ENCODE measurements around the gene PROZ.

- no peak for TF ChIP-seq MYC (IDR thresholded peaks at IDR 0.05; ENCODE audit: borderline replicate concordance, low read length)
- TF ChIP-seq CTCF (IDR thresholded peaks at IDR 0.05), result no peak
- no peak for TF ChIP-seq HOXA7 (CRISPR knock-in tag; IDR thresholded peaks at IDR 0.05)
Observed at GRCh38 chr13:113207460-113207859, 49.0 kb downstream of the PROZ start.
